ENCODE data around the gene HRNR.

DNA sequence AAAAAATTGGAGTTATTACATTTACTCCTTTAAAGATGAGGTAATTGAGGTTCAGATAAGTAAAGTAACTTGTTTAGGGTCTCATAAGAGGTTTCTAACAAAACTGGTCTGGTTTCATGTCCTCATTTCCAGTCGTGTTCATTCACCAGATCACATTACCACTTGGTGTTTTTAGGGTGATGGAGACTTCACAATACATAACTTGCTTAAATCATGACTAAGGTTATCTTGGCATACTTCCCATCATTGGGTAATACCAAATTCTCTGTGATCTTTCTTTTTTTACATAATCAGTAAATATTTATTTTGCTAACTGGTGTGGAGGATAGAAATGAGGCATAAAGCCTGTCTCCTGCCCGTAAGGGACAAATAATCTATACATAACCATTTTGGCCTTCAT lies 33.4 kb downstream of the HRNR start:
- TF ChIP-seq CTCF (IDR thresholded peaks at IDR 0.05), result no peak
- no peak for TF ChIP-seq EP300 (IDR thresholded peaks at IDR 0.05; ENCODE audit: borderline replicate concordance in 1 of 2, low read depth in 1 of 2, low read length in 1 of 2)
- TF ChIP-seq, protein P1, sequence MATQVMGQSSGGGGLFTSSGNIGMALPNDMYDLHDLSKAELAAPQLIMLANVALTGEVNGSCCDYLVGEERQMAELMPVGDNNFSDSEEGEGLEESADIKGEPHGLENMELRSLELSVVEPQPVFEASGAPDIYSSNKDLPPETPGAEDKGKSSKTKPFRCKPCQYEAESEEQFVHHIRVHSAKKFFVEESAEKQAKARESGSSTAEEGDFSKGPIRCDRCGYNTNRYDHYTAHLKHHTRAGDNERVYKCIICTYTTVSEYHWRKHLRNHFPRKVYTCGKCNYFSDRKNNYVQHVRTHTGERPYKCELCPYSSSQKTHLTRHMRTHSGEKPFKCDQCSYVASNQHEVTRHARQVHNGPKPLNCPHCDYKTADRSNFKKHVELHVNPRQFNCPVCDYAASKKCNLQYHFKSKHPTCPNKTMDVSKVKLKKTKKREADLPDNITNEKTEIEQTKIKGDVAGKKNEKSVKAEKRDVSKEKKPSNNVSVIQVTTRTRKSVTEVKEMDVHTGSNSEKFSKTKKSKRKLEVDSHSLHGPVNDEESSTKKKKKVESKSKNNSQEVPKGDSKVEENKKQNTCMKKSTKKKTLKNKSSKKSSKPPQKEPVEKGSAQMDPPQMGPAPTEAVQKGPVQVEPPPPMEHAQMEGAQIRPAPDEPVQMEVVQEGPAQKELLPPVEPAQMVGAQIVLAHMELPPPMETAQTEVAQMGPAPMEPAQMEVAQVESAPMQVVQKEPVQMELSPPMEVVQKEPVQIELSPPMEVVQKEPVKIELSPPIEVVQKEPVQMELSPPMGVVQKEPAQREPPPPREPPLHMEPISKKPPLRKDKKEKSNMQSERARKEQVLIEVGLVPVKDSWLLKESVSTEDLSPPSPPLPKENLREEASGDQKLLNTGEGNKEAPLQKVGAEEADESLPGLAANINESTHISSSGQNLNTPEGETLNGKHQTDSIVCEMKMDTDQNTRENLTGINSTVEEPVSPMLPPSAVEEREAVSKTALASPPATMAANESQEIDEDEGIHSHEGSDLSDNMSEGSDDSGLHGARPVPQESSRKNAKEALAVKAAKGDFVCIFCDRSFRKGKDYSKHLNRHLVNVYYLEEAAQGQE (IDR thresholded peaks at IDR 0.05; ENCODE audit: low read depth, low read length), result no peak
- TF ChIP-seq MEF2A (IDR thresholded peaks at IDR 0.05; ENCODE audit: borderline replicate concordance, low read depth), result no peak
- TF ChIP-seq CHD2 (IDR thresholded peaks at IDR 0.05; ENCODE audit: low read length, partially characterized antibody), result no peak
- TF ChIP-seq RAD21 (IDR thresholded peaks at IDR 0.05; ENCODE audit: low read length), result no peak
- no peak for TF ChIP-seq TAF1 (IDR thresholded peaks at IDR 0.05; ENCODE audit: borderline replicate concordance, low read depth, low read length)
- TF ChIP-seq POLR2AphosphoS5 (IDR thresholded peaks at IDR 0.05; ENCODE audit: low read depth, low read length), result no peak
- no peak for TF ChIP-seq YY1 (IDR thresholded peaks at IDR 0.05; ENCODE audit: low read depth)

Data from SK-N-SH (cell line).